ENCODE measurements around the gene EDARADD.

GRCh38 chr1:236457775-236458174, 63.7 kb downstream of the EDARADD start:
- TF ChIP-seq CTCF (conservative IDR thresholded peaks at IDR 0.05; ENCODE audit: low read length) (no peak), EZH2phosphoT487 (IDR thresholded peaks at IDR 0.05; ENCODE audit: borderline replicate concordance, low read depth, low read length) (no peak)
